ENCODE results near the gene LY6G5C.
"Not testable (repeated sequence)": the region's sequence is repeated elsewhere in the genome, so short reads cannot be mapped to it uniquely, and the experiment has no call there.

The LY6G5C gene

DNA sequence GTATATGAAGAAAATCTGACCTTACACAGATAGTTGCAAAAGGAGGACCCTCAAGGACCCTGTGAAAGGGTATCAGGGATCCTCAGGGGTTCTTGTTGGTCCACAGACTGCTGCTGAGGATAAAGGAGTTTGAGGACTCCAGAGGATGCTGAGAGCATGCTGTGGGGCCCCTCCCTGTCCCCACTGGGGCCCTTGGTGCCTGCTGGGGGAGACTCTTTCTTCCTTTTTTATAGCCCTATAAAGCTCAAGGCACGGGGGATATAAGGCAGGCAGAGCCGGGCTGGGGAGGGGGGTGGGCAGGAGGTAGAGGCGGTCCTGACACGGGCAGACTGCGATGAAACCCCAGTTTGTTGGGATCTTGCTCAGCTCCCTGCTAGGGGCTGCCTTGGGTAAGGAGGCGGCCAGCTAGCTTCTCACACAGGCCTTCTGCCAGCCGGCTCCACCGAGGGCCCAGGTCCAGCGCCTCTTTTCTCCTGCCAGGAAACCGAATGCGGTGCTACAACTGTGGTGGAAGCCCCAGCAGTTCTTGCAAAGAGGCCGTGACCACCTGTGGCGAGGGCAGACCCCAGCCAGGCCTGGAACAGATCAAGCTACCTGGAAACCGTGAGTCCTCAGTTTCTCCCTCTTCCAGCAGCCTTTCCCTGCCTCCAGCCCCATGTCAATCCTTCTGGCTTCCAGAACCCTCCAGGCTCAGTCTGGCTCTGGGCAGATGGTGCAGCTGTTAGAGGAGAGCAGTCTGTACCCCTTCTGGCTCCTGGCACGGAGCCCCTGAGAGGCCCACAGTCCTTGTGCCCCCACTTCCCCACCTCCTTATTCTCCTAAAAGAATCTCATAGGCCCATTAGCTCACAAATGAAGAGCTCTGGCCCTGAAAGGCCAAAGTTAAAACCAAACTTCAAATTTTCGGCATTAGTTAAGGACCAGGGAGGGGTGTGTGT lies 34.4 kb upstream of the LY6G5C start, which contains the start of gene LY6G6D:
TSS of gene LY6G6D (plus strand) at position 327 of the 937 bp plus-strand sequence. CDS start at position 335, 8 bp downstream.
- DNase-seq (ENCODE audit: low read depth) = no peak

GRCh38 chr6:31713991-31714684 lies 33.3 kb upstream of the LY6G5C start:
- no peak for DNase-seq (ENCODE audit: low read depth)

DNA sequence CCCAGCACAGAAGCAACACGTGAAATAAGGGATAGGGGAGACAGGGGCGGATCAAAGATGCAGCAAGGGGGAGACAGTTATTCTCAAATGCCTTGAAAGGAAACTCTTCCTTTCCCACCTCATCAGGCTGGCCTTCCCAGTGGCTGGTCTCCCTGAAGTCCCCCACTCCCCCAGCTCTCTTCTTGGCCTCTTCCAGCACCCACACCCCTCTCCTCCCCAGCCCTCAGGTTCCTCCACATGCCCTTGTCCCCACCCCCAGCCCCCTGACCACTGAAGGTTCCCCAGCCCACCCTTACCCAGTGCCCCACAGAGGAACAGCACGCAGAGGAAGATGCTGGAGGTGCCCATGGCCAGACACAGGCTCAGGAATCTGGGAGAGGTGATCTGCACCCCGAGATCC lies 32.6 kb upstream of the LY6G5C start:
- no peak for DNase-seq (ENCODE audit: low read depth)

DNA sequence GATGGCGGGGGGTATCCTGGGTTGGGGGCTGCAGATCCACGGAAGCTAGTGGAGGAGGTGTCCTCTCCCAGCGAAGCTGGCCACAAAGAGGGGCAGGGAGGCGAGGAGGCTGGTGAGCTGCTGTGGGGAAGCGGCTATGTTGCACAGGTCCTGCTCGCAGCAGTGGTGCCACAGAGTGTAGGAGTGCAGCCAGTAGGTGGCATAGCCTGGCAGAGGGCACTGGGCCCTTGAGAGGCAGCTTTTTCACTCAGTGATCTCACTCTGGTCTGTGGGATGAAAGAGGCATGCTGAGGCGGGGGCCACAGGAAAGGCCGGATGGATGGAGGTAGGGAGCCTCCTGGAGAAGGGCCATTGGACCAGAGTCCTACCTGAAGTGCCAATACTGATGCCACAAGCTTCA lies 31.4 kb upstream of the LY6G5C start:
- peak; percentile 8 for DNase-seq (ENCODE audit: low read depth)

- no peak for DNase-seq (ENCODE audit: low read depth)
These were observed 30.4 kb upstream of the LY6G5C start for GRCh38 chr6:31711233-31711632.

- no peak for DNase-seq (ENCODE audit: low read depth)
These were observed 29.8 kb upstream of the LY6G5C start for GRCh38 chr6:31710523-31711219.

- DNase-seq (ENCODE audit: low read depth) = not testable (repeated sequence)
These were observed 28.3 kb upstream of the LY6G5C start for GRCh38 chr6:31709157-31709556.

DNA sequence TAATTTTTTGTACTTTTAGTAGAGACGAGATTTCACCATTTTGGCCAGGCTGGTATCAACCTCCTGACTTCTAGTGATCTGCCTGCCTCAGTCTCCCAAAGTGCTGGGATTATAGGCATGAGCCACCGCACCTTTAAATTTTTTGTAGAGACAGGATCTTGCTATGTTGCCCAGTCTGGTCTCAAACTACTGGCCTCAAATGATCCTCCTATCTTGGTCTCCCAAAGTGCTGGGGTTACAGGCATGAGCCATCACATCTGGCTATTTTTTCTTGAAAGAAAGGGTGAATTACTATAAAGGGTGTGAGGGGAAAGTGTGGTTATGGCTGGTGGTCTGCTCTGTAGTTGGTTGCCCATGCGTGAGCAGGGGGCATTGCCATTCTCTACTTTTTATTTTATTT lies 27.4 kb upstream of the LY6G5C start:
- DNase-seq (ENCODE audit: low read depth) = no peak

DNA sequence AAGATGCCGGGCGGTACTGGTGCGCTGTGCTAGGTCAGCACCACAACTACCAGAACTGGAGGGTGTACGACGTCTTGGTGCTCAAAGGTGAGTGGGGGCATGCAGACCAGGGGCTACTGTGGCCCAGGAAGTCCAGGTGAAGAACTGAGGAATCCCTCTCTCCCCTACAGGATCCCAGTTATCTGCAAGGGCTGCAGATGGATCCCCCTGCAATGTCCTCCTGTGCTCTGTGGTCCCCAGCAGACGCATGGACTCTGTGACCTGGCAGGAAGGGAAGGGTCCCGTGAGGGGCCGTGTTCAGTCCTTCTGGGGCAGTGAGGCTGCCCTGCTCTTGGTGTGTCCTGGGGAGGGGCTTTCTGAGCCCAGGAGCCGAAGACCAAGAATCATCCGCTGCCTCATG lies 26.8 kb upstream of the LY6G5C start:
- no peak for DNase-seq (ENCODE audit: low read depth)

- no peak for DNase-seq (ENCODE audit: low read depth)
These were observed 25.7 kb upstream of the LY6G5C start, which contains the start of gene LY6G6F for GRCh38 chr6:31706599-31706998. Gene LY6G6F, plus strand, starts transcription at chr6:31706866. Its CDS starts 41 bp downstream, at chr6:31706907.

DNA sequence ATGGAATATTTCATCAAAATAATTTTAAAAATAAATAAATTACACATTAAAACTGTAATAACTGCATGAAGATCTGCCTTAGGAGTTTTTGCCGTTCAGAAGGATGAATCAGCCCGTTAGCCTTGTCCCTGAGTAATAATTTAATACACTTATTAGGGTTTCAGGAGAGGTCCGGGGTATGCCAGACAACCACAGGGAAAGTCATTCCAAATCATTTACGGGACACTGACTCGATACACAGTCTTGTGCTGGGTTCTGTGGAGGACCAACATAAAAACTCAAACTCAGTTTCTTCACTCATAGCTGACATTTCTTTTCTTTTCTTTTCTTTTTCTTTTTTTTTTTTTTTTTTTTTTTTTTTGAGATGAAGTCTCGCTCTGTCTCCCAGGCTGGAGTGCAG lies 25.1 kb upstream of the LY6G5C start:
- peak; percentile 47 for DNase-seq (ENCODE audit: low read depth)

GRCh38 chr6:31702819-31703716 lies 22.2 kb upstream of the LY6G5C start, which contains the start of gene ABHD16A:
Gene ABHD16A, minus strand, starts transcription at chr6:31703324. Its CDS starts 43 bp downstream, at chr6:31703281.
- peak; percentile 98 for DNase-seq (ENCODE audit: low read depth)

- DNase-seq (ENCODE audit: low read depth) = no peak
These were observed 21.5 kb upstream of the LY6G5C start for GRCh38 chr6:31702405-31702818.

DNA sequence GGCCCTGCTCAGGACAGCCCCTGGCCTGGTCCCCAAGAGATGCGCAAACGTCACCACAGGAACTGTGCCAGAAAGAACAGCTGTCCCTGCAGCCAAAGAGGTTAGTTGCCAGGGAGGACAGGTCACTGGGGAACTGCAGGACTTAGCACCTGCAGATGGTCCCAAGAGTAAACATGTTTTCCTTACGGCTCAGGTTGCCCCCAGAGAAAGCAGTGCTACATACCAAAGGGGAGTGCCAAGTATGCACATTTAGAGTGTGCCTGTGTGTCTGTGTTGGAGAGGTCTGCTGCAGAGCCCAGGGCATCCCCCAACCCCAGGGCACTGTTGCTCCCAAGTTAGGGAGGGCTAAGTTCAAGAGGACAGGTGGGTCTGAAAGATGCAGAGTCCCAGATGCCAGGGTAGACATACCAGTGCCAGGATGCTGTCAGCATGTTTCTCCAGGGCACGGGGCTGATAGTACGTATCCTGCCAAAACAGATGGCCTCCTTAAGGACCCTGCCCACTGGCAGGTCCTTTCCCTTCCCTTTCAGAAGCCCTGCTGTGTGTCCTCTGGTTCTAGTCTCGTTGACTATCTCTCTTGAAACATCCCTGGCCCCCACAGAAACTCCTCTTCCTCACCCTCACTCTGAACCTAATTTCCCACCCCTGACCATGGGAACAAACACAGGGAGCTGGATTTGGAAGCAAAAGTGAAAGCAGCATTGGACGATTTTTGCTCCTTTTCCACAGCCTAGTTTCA lies 21.0 kb upstream of the LY6G5C start:
- peak; percentile 44 for DNase-seq (ENCODE audit: low read depth)

DNA sequence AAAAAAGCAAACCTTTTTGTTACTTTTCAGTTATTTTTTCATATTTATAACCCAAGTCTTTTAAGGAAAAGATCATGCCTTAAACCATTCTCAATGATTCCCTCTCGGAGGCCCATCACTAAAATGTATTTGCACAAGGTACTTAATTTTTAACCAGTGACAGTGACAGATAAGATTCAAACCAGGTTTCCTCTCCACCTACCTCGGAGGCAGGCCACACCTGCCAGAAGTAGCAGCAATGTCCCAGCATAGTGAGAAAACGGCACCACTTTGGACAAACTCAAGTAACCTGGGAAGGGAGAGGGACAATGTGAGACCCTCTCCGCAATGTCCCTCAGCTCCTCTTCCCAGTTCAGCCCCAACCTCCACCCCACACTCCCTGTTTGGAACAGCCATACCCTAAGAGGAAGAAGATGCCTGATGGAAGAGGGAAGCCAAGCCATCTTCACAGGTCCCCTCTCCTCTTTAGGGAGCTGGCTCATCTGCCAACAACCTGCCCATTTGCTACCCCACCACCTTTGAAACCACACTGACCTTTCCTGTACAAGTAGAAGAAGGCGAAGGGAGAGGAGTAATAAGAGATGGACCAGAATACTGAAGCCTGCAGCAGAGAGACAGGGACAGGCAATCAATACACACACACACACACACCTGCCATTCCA lies 20.0 kb upstream of the LY6G5C start:
- no peak for DNase-seq (ENCODE audit: low read depth)

DNA sequence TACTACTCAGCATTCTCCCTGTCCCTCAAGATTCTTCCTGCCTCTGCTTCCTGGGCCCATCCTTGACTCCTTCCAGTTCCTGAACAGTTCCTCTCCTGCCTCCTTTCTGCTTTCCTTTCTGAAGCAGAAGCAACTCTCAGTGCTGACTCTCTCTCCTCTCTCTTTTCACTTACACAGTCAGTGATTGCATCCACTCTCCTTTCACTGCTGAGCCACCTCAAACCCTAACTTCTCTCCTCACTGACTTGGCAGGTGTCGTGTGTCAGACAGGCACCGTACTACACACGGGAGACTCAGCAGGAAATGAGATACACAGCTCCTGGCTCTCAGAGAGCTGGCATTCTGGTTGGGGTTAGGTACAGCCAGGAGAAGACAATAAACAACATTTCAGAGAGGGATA lies 16.7 kb upstream of the LY6G5C start:
- no peak for DNase-seq (ENCODE audit: low read depth)

DNA sequence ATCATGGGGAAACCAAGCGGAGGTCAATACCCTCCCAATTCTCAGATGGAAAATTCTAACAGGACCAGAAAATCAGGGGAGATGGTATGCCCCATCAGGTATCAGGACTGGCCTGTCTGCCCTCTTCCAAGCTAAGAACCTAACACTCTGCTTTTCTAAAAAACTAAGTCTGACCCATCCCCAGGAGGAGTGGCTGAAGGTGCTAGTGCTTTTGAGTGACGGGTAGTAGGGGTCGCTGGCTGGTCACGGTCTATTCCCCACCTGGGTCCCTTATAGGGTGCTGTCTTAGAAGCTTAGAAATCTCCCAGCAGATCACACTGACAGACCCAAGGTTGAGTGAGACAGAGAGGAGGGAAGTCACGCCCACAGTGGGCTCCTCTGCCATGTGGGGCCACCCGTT lies 12.7 kb upstream of the LY6G5C start:
- no peak for DNase-seq (ENCODE audit: low read depth)

DNA sequence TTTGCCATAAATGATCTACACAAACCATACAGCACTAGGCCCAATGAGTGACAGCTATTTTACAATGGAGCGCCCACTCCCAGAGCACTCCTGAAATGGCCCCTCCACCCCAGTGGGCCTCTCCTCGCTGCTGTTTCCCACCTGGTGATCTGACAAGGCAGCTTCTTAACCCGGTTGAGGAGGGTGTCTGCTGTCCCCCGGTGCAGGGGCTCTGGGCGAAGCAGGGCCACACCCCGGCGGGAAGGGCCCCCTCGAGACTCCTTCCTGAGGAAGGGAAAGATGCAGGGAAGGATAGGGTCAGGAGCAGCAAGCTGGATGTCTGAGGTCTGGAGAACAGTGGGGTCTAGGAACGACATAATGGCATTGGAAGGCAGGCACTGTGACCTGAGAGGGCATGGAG lies 12.0 kb upstream of the LY6G5C start:
- no peak for DNase-seq (ENCODE audit: low read depth)

- DNase-seq (ENCODE audit: low read depth) = no peak
These were observed 11.5 kb upstream of the LY6G5C start for GRCh38 chr6:31692353-31692752.

DNA sequence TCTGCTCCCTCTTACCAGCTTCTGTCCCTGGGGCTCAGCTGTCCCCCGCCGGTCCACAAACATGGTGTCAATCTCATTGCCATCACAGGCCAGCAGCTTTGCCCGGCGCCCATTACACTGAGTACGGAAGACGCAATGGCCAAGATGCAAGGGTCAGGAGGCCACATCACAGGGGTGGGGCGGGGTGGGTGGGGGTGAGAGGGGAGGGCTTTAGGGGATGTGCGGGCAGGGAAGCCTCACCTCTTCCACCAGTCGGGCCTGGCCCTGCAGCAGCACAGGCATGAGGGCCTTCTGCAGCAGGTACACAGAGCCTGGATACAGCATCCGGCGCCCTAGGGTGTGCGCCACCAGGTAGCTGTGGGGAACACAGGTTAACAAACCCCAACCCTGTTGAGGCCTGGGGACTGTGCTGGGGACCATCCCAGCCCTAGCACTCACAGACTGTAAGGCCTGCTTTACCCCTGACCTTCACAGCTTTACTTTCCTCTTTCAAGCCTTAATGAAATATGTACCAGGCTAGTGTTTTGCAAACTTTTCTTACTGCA lies 10.8 kb upstream of the LY6G5C start:
- no peak for DNase-seq (ENCODE audit: low read depth)
